Mesothelial cell of epicardium (in vitro differentiated cells): ENCODE data around the gene TAF5L. TPM values are rescaled to one million over a fixed set of nuclear protein-coding genes. Genes with fewer than 3 reads are reported as not detected.

Experiments
- DNase-seq, 2 experiments: peaks; one replicate each; pipeline ENCODE4 v3.0.0; 2021; ENCODE audit warnings: low spot score in 2 of 2; ENCODE audit not compliant: unreplicated experiment in 2 of 2
- H3K27ac Mint-ChIP-seq: 2 replicates; pipeline ENCODE4 v1.8.0; 2021; ENCODE audit warnings: mixed read lengths
- H3K27me3 Mint-ChIP-seq: 2 replicates; pipeline ENCODE4 v1.8.0; 2021; ENCODE audit warnings: low read depth, mixed read lengths
- H3K36me3 Mint-ChIP-seq: 2 replicates; pipeline ENCODE4 v1.8.0; 2021; ENCODE audit warnings: mixed read lengths
- H3K4me1 Mint-ChIP-seq: 2 replicates; pipeline ENCODE4 v1.8.0; 2021; ENCODE audit warnings: mixed read lengths
- H3K4me3 Mint-ChIP-seq: 2 replicates; pipeline ENCODE4 v1.8.0; 2021; ENCODE audit warnings: mild to moderate bottlenecking, moderate library complexity, mixed read lengths
- H3K9me3 Mint-ChIP-seq: 2 replicates; pipeline ENCODE4 v1.8.0; 2021; ENCODE audit warnings: mixed read lengths
- total RNA-seq: library from RNA; stranded (reverse); gene quantifications from 3 replicates; pipeline ENCODE4 v1.2.1, GENCODE V29; 2021
- TF ChIP-seq, protein P1 (sequence below): fragments of 200-600 bp; sonication (generic); IDR thresholded peaks from one replicate; pipeline ENCODE4 v1.5.0; 2021; ENCODE audit warnings: antibody characterized with exemption; ENCODE audit not compliant: unreplicated experiment

Gene TAF5L
- total RNA-seq, 1 donor from 2014 or later, result 20.9 TPM

- DNase-seq, result no peak
- H3K4me3 Mint-ChIP-seq, result no peak overlapping the region
- H3K4me1 Mint-ChIP-seq, result no peaks in the 10 kb centered on the region
- no peak overlapping the region for H3K27ac Mint-ChIP-seq
- H3K27me3 Mint-ChIP-seq, result no peaks in the 10 kb centered on the region
- TF ChIP-seq, protein P1, sequence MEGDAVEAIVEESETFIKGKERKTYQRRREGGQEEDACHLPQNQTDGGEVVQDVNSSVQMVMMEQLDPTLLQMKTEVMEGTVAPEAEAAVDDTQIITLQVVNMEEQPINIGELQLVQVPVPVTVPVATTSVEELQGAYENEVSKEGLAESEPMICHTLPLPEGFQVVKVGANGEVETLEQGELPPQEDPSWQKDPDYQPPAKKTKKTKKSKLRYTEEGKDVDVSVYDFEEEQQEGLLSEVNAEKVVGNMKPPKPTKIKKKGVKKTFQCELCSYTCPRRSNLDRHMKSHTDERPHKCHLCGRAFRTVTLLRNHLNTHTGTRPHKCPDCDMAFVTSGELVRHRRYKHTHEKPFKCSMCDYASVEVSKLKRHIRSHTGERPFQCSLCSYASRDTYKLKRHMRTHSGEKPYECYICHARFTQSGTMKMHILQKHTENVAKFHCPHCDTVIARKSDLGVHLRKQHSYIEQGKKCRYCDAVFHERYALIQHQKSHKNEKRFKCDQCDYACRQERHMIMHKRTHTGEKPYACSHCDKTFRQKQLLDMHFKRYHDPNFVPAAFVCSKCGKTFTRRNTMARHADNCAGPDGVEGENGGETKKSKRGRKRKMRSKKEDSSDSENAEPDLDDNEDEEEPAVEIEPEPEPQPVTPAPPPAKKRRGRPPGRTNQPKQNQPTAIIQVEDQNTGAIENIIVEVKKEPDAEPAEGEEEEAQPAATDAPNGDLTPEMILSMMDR, result no peak
- no peaks in the 10 kb centered on the region for H3K9me3 Mint-ChIP-seq
- H3K36me3 Mint-ChIP-seq, result peaks cover 54% of the 10 kb centered on the region
Observed at GRCh38 chr1:229607370-229607769, 18.6 kb downstream of the TAF5L start.

GRCh38 chr1:229603371-229604005 lies 22.4 kb downstream of the TAF5L start:
- Mint-ChIP-seq H3K27me3 (no peaks in the 10 kb centered on the region), H3K4me3 (no peak overlapping the region), H3K36me3 (peaks cover 50% of the 10 kb centered on the region), H3K4me1 (no peaks in the 10 kb centered on the region), H3K27ac (no peak overlapping the region), H3K9me3 (no peaks in the 10 kb centered on the region)
- TF ChIP-seq, protein P1, result no peak
- DNase-seq, result no peak

- Mint-ChIP-seq H3K27ac (no peak overlapping the region), H3K4me1 (peaks cover 2% of the 10 kb centered on the region), H3K9me3 (no peaks in the 10 kb centered on the region), H3K27me3 (no peaks in the 10 kb centered on the region), H3K36me3 (peaks cover 42% of the 10 kb centered on the region), H3K4me3 (no peak overlapping the region)
- TF ChIP-seq, protein P1, result no peak
- DNase-seq, result no peak
Observed at GRCh38 chr1:229600229-229600628, 25.7 kb downstream of the TAF5L start.

- no peak overlapping the region for H3K27ac Mint-ChIP-seq
- no peak for DNase-seq
- H3K4me3 Mint-ChIP-seq, result no peak overlapping the region
- TF ChIP-seq, protein P1, result no peak
- H3K9me3 Mint-ChIP-seq, result no peaks in the 10 kb centered on the region
- H3K27me3 Mint-ChIP-seq, result no peaks in the 10 kb centered on the region
- H3K4me1 Mint-ChIP-seq, result peaks cover 2% of the 10 kb centered on the region
- peaks cover 43% of the 10 kb centered on the region for H3K36me3 Mint-ChIP-seq
Observed at GRCh38 chr1:229599218-229599954, 26.5 kb downstream of the TAF5L start.

DNA sequence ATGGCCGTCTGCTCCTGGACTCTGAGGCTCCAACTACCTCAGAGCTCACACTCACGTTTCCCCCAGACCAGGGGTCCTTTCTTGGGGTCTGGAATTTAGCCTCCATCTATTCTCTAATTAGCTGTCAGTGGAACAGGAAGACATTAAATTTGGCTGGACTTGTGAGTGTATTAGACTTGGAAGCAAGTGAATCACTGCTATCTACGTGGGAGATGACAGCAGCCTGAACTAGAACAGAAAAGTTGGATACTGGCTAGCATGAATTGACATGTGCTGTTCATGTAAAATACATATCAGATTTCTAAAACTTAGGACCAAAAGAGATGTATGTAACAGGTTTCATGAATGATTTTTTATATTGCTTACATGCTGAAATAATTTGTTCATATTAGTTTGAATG lies 28.0 kb downstream of the TAF5L start:
- Mint-ChIP-seq H3K4me3 (no peak overlapping the region), H3K9me3 (no peaks in the 10 kb centered on the region), H3K36me3 (peaks cover 45% of the 10 kb centered on the region)

More for the DNA sequence above, 28.0 kb downstream of the TAF5L start:
- Mint-ChIP-seq H3K27ac (no peak overlapping the region), H3K4me1 (peaks cover 2% of the 10 kb centered on the region), H3K27me3 (no peaks in the 10 kb centered on the region)
- TF ChIP-seq, protein P1, result no peak
- DNase-seq, result no peak
